ENCODE data around the gene SDR42E2.

SDR42E2 gene

GRCh38 chr16:22132801-22133200 is 29.5 kb upstream of the SDR42E2 start:
- intact Hi-C loops (cut with DNase I; ENCODE audit: low total_unique reads) = no loop called here
- H3K4me3 ChIP-seq = no peak overlapping the region
- H3K27me3 ChIP-seq = peaks cover 0 to 4% of the 10 kb centered on the region in 2 donors
- H3K9me3 ChIP-seq = no peaks in the 10 kb centered on the region
- H3K27ac ChIP-seq = no peak overlapping the region
- H3K4me1 ChIP-seq = no peaks in the 10 kb centered on the region
- TF ChIP-seq CTCF (IDR thresholded peaks at IDR 0.05) = no peak
- H3K36me3 ChIP-seq = no peaks in the 10 kb centered on the region
- no peak for DNase-seq

GRCh38 chr16:22138482-22138881 is 23.8 kb upstream of the SDR42E2 start:
- no peak overlapping the region for H3K27ac ChIP-seq
- H3K9me3 ChIP-seq = no peaks in the 10 kb centered on the region
- H3K4me3 ChIP-seq = no peak overlapping the region
- no peak for TF ChIP-seq CTCF (IDR thresholded peaks at IDR 0.05)
- no peak for DNase-seq
- no peaks in the 10 kb centered on the region for H3K4me1 ChIP-seq
- H3K27me3 ChIP-seq = peaks cover 0 to 17% of the 10 kb centered on the region in 2 donors
- no peaks in the 10 kb centered on the region for H3K36me3 ChIP-seq
- intact Hi-C loops (cut with DNase I; ENCODE audit: low total_unique reads) = no loop called here

DNA sequence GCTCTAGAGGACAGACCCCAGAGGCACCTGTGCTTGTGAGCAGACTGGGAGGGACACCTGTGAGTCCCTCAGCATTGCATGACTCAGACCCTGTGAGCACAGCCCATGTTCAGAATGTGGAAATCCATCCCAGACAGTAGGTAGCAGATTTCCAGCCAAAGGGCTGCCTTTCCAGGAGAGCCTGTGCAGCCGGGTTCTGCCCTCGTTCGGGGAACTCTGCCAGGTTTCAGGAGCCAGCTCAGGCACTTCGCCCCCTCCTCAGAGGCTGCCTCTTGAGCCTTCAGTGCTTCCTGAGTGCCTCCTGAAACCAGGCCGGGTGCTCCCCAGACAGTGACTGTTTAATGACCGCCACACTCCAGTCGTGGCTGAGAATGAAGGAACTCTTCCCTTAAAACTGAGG is 23.3 kb upstream of the SDR42E2 start:
- no peaks in the 10 kb centered on the region for H3K36me3 ChIP-seq
- no peak overlapping the region for H3K4me3 ChIP-seq
- no peak for TF ChIP-seq CTCF (IDR thresholded peaks at IDR 0.05)
- no peaks in the 10 kb centered on the region for H3K4me1 ChIP-seq
- H3K27ac ChIP-seq = no peak overlapping the region
- H3K9me3 ChIP-seq = no peaks in the 10 kb centered on the region
- intact Hi-C loops (cut with DNase I; ENCODE audit: low total_unique reads) = no loop called here
- no peak for DNase-seq
- H3K27me3 ChIP-seq = peaks cover 0 to 17% of the 10 kb centered on the region in 2 donors

GRCh38 chr16:22139732-22140131 is 22.6 kb upstream of the SDR42E2 start:
- Histone ChIP-seq H3K27me3 (peaks cover 0 to 17% of the 10 kb centered on the region in 2 donors), H3K36me3 (no peaks in the 10 kb centered on the region), H3K27ac (no peak overlapping the region), H3K4me1 (no peaks in the 10 kb centered on the region), H3K9me3 (no peaks in the 10 kb centered on the region), H3K4me3 (no peak overlapping the region)
- intact Hi-C loops (cut with DNase I; ENCODE audit: low total_unique reads) = no loop called here
- no peak for DNase-seq
- no peak for TF ChIP-seq CTCF (IDR thresholded peaks at IDR 0.05)

DNA sequence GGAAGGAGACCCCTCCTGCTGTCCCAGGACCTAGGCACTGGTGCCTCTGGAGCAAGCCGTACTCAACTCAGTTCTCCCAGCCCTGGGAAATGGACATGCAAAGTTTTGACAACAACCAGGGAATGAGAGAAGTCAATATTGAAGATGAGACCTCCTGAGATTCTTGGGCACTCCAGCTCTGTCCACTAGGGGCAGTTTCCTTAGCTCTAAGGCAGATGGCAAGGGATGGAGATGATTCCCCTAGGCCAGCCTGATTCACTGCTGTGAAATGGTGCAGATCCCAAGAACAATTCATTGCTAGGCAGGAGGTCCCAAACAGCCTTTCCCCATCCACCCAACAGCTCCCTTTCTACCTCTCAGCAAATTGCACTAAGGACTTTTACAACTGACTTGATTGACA is 20.5 kb upstream of the SDR42E2 start:
- Histone ChIP-seq H3K9me3 (no peaks in the 10 kb centered on the region), H3K4me1 (no peaks in the 10 kb centered on the region), H3K36me3 (no peaks in the 10 kb centered on the region), H3K27me3 (peaks cover 0 to 13% of the 10 kb centered on the region in 2 donors), H3K27ac (no peak overlapping the region), H3K4me3 (no peak overlapping the region)
- intact Hi-C loops (cut with DNase I; ENCODE audit: low total_unique reads) = no loop called here
- no peak for DNase-seq
- no peak for TF ChIP-seq CTCF (IDR thresholded peaks at IDR 0.05)

DNA sequence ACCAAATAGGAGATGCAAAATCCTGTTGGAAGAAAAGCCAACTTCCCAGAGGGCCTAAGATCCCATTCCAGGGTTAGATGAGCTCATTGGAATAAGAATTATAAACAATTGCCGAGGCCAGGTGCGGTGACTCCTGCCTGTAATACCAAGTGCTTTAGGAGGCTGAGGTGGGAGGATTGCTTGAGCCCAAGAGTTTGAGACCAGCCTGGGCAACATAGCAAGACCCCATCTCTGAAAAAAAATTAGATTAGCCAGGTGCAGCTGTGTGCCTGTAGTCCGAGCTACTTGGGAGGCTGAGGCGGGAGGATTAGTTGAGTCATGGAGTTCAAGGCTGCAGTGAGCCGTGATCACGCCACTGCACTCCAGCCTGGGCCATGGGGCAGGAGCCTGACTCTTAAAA is 17.8 kb upstream of the SDR42E2 start:
- TF ChIP-seq CTCF (IDR thresholded peaks at IDR 0.05) = no peak
- intact Hi-C loops (cut with DNase I; ENCODE audit: low total_unique reads) = no loop called here
- Histone ChIP-seq H3K27me3 (peaks cover 0 to 5% of the 10 kb centered on the region in 2 donors), H3K4me3 (no peak overlapping the region), H3K9me3 (no peaks in the 10 kb centered on the region), H3K36me3 (no peaks in the 10 kb centered on the region), H3K4me1 (no peaks in the 10 kb centered on the region), H3K27ac (no peak overlapping the region)
- no peak for DNase-seq
